ENCODE results near the gene COBLL1. TPM values are rescaled to one million over a fixed set of nuclear protein-coding genes. Genes with fewer than 3 reads are reported as not detected.
A peak's percentile ranks its signal among the peaks of the same experiment; 100 is the strongest.

COBLL1 gene
- total RNA-seq, 4 donors from 2014 or later, result 43.2 to 97.3 (median 68.6) TPM

DNA sequence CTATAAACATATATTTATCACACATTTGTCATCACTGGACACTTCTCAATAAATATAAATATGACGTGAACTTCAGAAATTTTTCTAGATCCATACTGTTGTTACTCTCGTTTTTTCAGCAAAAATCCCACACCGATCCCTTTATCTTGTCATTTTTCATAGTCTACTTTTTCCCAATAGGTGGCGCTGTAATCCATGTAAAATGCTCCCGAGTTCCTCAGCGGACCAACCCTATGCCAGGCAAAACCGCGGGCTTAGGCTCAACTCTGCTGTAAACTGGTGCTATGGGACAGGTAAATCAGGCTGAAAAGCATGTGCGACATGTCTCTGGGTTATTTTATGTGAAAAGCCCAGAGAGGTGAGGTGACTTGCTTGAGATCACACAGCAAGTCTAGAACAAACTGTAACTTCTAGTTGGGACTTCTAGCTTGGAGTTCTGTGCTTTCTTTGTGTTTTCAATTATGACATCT, 104.0 kb downstream of the COBLL1 start:
- 3 to 4% methylated on average over 9 of the region's 9 CpGs for WGBS, 2 donors
- H3K4me3 ChIP-seq (ENCODE audit: low read depth, poor library complexity, severe bottlenecking), result no peak overlapping the region
- TF ChIP-seq, protein P1, sequence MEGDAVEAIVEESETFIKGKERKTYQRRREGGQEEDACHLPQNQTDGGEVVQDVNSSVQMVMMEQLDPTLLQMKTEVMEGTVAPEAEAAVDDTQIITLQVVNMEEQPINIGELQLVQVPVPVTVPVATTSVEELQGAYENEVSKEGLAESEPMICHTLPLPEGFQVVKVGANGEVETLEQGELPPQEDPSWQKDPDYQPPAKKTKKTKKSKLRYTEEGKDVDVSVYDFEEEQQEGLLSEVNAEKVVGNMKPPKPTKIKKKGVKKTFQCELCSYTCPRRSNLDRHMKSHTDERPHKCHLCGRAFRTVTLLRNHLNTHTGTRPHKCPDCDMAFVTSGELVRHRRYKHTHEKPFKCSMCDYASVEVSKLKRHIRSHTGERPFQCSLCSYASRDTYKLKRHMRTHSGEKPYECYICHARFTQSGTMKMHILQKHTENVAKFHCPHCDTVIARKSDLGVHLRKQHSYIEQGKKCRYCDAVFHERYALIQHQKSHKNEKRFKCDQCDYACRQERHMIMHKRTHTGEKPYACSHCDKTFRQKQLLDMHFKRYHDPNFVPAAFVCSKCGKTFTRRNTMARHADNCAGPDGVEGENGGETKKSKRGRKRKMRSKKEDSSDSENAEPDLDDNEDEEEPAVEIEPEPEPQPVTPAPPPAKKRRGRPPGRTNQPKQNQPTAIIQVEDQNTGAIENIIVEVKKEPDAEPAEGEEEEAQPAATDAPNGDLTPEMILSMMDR (IDR thresholded peaks at IDR 0.05), result peak in 1 of 3 donors; percentile 28
- TF ChIP-seq POLR2A (IDR thresholded peaks at IDR 0.05), result no peak
- intact Hi-C loops (cut with DNase I; ENCODE audit: low total_unique reads), result no loop called here
- peak; percentile 55 to 87 for DNase-seq (ENCODE audit: low spot score in 2 of 2)

GRCh38 chr2:164735309-164735919, 106.2 kb downstream of the COBLL1 start:
- TF ChIP-seq, protein P1 (IDR thresholded peaks at IDR 0.05), result no peak
- TF ChIP-seq POLR2A (IDR thresholded peaks at IDR 0.05), result no peak
- WGBS, 2 donors, result 68 to 70% methylated on average over 4 of the region's 4 CpGs
- intact Hi-C loops (cut with DNase I; ENCODE audit: low total_unique reads), result no loop called here

GRCh38 chr2:164734196-164734595, 107.4 kb downstream of the COBLL1 start:
- DNase-seq (ENCODE audit: low spot score in 2 of 2), result no peak
- TF ChIP-seq POLR2A (IDR thresholded peaks at IDR 0.05), result no peak
- TF ChIP-seq, protein P1 (IDR thresholded peaks at IDR 0.05), result no peak
- H3K4me3 ChIP-seq (ENCODE audit: low read depth, poor library complexity, severe bottlenecking), result no peak overlapping the region
- intact Hi-C loops (cut with DNase I; ENCODE audit: low total_unique reads), result no loop called here
- WGBS, 2 donors, result 68 to 73% methylated on average over 3 of the region's 3 CpGs

More at GRCh38 chr2:164735309-164735919, 106.2 kb downstream of the COBLL1 start:
- DNase-seq (ENCODE audit: low spot score in 2 of 2), result no peak
- no peak overlapping the region for H3K4me3 ChIP-seq (ENCODE audit: low read depth, poor library complexity, severe bottlenecking)

- 90 to 95% methylated on average over 3 of the region's 3 CpGs for WGBS, 2 donors
- intact Hi-C loops (cut with DNase I; ENCODE audit: low total_unique reads), result no loop called here
- TF ChIP-seq POLR2A (IDR thresholded peaks at IDR 0.05), result no peak
- TF ChIP-seq, protein P1 (IDR thresholded peaks at IDR 0.05), result no peak
- no peak overlapping the region for H3K4me3 ChIP-seq (ENCODE audit: low read depth, poor library complexity, severe bottlenecking)
- DNase-seq (ENCODE audit: low spot score in 2 of 2), result peak in 1 of 2 donors; percentile 59
These were observed 116.1 kb downstream of the COBLL1 start for GRCh38 chr2:164725542-164725941.

DNA sequence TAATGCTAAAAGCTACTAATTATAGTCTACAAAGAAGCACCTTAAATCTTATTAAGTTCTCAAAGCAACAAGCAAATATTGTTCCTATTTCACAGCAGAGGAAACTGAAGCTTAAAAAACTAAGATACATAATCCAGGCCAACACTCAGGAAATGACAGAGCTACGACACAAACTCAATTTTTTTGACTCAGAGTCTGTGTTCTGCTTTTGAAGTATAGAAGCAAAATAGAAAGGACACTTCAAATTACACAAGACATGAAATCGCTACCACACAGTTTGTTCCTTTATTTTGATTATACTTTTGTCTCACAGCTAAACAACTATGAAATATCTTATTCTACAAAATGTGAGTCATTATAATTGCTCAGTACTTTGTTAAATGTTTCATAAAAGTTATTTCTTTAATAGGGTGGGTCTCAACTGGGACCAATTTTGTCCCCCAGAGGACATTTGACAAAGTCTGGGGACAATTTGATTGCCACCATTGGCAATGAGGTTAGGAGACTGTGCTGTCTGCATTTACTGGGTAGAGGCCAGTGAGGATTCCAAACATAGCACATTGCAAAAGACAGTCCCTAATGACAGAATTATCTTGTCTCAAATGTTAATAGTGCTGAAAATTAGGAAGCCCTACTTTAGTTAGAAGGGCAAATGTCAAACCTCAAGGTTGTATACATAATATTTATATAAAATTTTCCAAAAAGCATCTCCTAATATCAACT, 118.8 kb downstream of the COBLL1 start:
- WGBS, 2 donors, result 78 to 79% methylated on average over 2 of the region's 2 CpGs
- no peak for TF ChIP-seq POLR2A (IDR thresholded peaks at IDR 0.05)
- TF ChIP-seq, protein P1 (IDR thresholded peaks at IDR 0.05), result no peak
- H3K4me3 ChIP-seq (ENCODE audit: low read depth, poor library complexity, severe bottlenecking), result no peak overlapping the region
- no peak for DNase-seq (ENCODE audit: low spot score in 2 of 2)
- intact Hi-C loops (cut with DNase I; ENCODE audit: low total_unique reads), result no loop called here

Measured in lower leg skin (tissue), 4 donors.